Measurements from ENCODE around the gene DOCK8.
"Not testable (repeated sequence)": the region's sequence is repeated elsewhere in the genome, so short reads cannot be mapped to it uniquely, and the experiment has no call there.

Gene DOCK8

DNA sequence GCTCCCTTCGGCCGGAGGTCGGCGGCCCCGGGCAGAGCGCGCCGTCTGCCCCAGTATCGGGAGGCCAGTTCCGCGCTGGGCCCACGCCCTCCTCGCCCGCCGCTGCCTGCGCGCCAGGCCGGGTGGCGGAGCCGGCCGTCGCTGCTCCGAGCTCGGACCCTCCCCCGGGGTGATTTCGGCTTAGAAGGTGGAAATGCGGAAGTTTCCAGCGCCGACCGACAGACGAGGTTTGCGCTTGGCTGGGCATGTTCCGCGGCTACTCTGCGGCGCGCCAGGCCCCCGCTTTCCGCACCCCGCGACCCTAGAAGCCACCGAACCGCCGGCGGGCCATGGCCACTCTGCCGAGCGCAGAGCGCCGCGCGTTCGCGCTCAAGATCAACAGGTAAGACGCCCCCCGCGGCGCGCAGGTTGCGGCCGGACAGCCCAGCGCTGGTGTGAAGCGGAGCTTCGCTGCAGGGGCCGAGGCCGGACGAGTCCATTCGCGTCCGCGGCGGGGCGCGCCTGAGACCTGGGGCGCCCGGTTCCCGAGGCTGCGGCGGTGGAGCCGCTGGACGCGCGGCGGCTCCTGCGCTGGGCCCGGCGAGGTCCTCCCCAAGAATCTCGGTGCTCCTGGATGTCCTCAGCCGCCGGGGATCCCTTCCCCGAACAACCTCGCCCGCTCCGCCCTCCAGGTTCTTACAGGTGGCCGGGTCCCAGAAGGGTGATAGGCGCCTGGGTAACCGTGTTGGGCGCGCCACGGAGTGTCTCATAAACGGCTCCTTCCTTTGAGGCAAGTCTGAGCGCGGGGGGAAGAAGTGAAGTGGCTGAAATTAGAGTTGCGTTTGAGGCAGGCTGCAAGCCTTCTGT is at the start of gene DOCK8:
Gene DOCK8, plus strand, starts transcription at position 218 of the 846 bp plus-strand sequence. Its CDS starts 112 bp downstream, at position 330.
- peak in 4 of 51 donors; percentile 2 to 26 (median 9) for DNase-seq

DNA sequence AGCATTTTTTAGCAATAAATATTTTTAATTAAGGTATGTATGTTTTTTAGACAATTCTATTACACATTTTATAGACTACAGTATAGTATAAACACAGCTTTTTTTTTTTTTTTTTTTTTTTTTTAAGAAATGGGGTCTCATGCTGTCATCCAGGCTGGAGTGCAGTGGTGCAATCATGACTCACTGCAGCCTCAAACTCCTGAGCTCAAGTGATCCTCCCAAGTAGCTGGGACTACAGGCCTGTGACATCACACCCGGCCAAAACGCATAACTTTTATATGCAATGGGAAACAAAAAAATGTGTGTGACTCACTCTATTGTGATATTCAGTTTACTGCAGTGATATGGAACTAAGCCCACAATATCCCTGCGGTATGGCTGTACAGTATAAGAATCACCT is 44.9 kb upstream of the DOCK8 start:
- not testable (repeated sequence) for DNase-seq

DNA sequence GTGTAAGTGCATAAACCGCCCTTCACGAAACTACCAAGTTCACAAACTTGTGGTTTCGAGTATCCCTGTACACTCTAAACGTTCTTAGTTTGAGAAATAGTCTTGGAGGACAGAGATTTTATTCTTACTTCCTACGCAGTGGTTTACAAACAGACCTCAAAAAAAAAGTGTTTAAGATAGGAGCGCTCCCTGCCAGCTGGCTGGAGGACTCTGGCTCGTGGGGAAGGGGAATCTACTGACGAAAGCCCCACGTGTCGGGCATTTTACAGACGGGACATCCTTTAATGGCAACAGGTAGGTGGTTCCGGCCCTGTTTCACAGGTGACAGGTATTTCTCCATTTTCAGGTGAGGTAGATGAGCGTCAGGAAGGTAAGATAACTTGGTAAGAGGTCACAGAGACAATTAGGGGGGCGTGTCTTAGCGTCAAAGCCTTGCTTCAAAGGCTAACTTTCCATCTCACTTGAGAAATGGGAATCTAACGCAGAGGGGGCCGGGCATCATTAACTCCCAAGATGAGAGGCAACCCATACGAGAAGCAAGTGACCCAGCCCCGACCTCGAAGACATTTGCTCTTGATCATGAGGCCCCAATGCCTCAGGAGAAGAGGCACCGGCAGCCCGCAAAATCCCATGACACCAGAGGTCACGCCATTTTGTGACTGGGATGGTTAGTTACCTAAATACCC is 36.4 kb upstream of the DOCK8 start:
- peak in 1 of 51 donors; percentile 1 for DNase-seq

DNA sequence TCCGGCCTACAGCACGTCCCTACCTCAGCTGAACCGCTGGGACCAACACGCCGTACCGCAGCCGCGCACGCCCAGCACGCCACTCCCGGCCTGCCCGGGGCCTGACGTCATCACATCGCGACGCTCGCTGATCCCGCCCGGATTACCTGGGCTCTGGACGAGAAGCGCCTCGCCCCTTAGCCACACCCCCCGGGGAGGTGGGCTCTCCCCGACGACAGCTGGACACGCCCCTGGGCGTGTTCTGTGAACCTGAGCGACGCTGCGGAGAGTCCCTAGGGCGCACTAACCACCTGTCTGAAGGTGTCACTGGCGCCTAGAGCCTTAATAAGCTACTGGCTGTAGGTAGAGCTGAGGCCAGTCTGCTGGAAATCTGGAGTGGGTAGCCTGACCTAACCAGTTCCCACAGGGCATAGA is 35.7 kb upstream of the DOCK8 start, which contains the start of gene ZNG1A:
Gene ZNG1A, minus strand, starts transcription at position 87 of the 414 bp plus-strand sequence. CDS start 87 bp downstream, outside the sequence.
- DNase-seq: peak in 17 of 51 donors; percentile 1 to 48 (median 17)

DNA sequence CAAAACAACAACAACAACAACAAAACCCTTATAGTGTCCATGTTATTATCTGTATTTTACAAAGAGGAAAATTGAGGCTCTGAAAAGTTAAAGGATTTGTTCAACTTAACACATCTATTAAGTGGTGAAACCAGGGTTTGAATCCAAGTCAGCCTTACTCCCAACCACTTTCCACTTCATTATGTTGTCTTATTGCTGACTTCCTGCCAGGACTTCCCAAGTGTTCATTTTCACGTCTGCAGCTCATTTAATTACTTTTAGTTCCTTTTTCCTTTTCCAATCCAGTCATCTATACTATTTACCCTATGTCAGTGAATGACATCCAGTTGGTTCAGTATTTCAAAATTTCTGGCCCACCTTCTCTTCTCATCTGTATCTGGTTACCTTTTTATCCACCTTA is 15.1 kb upstream of the DOCK8 start:
- not testable (repeated sequence) for DNase-seq

DNA sequence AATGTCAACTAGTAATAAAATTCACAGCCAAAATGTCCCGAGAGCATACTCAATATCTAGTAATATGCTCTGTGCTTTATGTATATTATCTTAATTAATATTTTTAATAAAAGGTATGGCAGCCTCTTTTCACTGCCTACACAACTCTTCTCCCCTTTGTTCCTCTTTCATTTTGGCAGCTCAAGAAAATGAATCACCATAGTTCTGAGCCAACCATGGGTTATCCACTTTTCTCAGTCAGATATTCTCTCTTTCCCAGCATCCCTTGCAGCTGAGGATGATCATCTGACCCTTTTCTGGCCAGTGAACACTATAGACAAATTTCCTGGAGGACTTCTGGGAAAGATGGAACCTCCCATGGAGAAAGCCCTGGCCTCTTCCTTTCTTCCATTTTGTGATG is 8.2 kb upstream of the DOCK8 start:
- DNase-seq: no peak

DNA sequence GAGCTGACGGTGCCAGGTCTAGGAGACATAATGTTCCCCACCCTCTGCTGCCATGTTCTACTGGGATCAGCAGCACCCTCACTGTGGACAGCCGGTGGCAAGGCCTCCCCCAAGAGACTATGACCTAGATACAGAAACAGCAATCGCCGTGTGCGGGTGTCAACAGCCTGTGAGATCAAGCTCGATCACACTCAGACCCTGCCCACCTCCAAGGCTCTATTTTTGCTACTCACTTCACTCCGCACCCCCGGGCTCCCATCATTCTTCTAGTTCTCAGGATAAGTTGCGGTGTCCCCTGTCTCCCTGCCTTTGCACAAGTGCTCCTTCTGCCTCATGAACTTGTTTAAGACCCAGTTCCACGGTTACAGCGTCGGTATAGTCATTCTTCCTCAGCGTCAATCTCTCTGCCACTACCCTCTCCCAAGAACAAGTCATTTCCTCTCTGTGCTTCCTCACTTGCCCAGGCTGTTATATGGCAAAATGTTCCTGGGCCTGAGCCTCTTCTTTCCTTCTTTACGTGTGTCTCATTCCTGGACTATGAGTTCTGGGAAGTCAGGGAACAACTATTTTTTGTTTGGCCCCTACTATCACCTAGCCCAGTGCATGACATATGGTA is 5.4 kb upstream of the DOCK8 start:
- no peak for DNase-seq

DNA sequence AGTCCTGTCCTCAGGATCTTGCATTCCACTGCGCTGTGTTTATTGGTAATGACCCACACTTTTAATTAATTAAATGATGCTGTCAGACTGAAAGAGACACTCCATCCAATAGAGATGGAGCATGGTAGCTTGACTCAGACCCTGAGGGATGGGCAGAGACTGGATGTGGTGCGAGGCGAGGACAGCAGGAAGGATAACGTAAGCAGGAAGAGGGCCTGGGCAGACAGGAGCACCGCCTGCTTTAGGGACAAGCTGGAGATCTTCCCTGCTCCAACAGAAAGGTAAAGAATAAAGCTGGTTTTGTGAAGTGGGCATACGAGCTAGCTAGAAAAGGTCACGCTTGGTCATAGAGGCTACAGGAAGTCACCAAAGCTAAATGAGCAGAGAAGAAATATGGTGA is 3.6 kb upstream of the DOCK8 start:
- DNase-seq: no peak

DNA sequence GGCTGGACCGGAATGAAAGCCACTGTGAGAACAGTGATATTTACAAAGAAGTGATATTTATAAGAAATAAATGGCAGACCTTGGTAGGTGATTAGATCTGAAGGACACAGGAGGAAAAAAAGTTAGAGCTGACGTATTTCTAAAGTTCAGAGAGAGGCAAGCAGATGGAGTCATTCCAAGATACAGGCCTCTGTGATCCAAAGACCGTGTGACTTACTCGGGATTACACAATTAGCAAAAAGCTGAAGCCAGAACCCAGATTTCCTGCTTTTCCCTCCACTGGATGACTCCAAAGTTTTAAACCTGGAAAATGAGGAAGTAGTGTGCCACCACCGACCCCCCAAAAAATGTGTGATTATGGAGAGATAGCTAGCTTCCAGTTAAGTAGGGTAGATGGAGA is 3.1 kb upstream of the DOCK8 start:
- no peak for DNase-seq

DNA sequence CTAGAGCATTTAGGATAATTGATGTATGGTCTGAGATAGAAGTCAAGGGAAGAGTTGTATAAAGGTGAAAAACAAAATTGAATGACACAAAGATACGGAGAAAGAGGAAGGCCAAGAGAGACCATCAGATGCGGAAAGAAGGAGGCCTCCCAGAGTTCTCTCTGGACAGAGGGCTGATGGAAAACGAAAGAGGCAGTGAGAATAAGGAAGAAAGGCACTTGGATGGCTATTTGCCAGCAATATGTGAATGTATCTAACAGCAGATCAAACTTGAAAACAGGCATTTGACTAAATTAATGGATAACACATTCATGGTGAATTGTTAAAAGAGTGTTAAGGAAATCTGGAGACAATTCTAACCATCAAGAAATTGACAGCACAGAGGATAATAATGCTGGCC is 2.4 kb upstream of the DOCK8 start:
- DNase-seq: peak in 1 of 51 donors; percentile 16

DNA sequence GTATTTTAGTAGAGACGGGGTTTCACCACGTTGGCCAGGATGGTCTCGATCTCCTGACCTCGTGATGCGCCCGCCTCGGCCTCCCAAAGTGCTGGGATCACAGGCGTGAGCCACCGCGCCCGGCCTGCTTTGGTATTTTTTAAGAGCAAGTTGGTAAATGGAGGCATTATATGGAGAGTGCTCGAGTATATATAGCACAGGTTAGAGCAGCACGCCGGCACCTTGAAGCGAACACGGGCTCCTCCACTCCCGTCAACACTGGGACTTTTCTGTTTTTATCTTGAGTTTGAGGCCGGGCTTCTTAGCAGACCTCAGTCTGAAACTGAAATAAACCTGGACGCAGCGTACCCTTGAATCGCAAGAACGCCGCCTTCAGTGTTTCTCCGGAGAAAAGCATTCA is 764 bp upstream of the DOCK8 start:
- not testable (repeated sequence) for DNase-seq

DNA sequence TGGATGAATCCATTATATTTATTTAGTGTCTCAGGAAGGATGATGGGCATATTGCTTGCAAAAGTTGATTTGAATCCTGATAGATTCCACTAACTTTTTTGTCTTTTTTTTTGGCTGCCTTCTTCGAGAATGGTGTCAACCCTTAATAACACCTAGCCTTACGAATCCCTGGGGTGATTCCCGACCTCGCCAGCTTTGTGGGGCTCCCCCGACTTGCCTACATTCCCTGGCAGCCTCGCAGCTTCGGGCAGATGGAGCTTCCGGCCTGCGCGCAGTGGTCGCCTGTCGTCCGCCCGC is 366 bp upstream of the DOCK8 start:
- DNase-seq: no peak

DNA sequence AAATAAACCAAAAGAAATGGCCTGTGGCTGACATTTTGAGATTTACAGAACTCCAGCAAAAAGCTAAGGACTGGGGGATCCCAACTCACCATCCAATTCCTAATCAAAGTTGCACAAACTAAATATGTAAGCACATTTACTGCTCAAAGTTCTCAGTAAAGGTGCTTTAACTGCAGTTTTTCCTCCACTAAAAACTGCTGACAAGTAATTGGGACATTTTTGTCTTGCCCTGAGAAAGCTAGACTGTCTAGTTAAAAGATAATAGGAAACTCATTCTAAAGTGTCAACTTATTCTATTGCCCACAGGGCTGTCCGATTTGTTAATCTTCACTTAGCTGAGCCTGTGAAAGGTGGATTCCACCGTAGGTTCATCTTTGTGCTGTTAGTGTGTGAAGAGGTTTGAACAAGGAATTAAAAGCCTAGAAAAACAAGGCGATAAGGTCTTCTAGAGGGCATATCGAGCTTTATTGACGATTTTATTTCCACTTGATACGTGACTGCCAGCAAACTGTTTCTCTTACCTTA is 1.0 kb downstream of the DOCK8 start:
- DNase-seq: no peak

DNA sequence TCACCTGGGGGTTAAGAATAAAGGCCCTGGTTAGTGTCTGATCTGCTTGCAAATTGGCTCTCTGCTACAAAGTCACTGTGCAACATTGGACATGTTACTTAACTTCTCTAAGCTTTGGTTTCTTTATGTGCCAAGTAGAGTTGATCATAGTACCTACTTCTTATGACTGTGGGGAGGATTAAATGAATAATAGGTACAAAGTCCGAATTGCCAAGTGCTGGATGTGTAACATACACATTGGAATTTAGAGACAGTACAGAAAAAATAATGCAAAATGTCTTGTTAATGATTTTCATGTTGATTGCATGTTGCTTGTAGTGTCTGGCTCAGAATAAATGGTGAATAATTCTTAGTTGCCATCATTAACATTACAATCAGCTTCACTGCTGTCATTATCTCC is 2.2 kb downstream of the DOCK8 start:
- DNase-seq: no peak

DNA sequence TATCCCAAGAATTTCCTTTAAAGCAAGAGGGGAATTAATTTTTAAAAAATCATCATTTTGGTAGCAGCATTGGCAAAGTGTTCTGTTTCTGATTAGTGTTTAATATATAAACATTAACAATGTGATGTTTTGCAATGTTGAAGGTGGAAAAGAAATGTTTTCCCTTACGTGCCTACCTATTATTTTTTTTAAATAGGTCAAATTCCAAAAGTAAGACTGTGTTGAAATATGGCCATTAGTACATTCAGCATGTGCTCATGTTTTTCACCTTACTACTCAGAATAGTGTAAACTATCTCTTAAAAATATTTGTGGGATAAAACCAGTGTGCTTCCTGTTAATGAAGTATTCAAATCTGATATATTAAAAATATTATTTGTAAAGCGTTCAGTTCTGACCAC is 3.3 kb downstream of the DOCK8 start:
- DNase-seq: no peak

DNA sequence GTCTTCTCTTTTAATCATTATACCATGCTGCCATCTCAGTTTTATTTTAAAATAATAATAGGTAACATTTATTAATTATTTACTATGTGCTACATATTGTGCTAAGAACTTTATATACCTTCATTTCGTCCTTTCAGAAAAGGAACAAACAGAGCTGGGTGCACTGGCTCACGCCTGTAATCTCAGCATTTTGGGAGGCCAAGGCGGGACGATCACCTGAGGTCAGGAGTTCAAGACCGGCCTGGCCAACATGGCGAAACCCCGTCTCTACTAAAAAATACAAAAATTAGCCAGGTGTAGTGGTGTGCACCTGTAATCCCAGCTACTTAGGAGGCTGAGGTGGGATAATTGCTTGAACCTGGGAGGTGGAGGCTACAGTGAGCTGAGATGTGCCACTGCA is 4.4 kb downstream of the DOCK8 start:
- not testable (repeated sequence) for DNase-seq

DNA sequence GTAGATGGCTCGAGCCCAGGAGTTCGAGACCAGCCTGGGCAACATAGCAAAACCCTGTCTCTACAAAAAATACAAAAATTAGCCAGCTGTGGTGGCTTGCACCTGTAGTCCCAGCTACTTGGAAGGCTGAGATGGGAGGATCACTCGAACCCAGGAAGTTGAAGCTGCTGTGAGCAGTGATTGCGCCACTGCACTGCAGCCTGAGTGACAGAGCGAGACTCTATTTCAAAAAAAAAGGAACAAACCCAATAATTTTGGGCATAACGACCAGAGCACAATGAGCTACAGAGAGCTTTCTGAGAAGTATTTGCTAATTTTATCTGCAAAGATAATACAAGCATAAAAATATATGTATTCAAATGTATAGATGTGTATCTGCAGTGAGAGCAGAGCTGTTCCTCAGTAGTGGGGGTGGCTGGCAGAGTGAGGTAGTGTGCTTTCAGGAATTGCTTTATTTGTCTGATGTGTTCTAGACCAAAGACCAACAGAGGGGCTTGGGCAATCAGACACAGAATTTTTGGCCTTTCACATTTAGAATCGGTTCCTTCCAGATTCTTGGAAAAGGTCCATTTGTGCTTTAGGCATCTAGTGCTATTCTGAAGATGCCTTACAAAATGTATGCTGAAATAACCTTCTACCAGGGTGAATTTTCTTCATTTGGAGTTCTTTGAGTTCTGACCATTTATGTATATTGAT is 5.2 kb downstream of the DOCK8 start:
- no peak for DNase-seq

DNA sequence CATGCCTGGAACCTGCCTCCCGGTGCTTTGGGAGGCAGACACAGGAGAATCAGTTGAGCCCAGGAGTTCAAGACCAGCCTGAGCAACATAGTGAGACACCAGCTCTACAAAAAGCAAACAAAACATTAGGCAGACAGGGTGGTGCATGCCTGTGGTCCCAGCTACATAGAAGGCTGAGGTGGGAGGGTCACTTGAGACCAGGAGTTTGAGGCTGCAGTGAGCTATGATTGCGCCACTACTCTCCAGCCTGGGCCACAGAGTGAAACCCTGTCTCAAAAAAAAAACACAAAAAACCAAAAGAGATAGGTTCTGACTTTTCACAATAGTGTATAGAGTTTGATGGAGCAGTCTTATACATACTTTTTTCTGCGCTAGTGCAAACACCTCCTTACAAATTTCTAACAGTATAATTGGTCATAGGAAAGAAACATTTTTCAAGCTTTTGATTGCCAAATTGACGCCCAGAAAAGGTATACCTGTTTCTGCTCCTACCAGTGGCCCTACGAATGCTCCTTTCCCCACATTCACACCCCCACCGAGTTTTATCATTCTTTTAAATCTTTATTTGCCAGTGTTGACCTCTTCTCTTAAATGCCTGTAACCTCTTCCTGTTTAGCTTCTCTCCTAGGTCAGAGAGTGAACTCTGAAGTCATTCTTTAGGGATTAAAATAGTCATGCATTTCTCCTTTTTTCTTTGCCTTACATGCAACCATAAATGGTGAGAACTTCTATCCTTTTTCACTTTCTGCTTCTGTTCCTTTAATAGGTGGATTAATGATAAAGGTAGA is 7.5 kb downstream of the DOCK8 start:
- DNase-seq: no peak

DNA sequence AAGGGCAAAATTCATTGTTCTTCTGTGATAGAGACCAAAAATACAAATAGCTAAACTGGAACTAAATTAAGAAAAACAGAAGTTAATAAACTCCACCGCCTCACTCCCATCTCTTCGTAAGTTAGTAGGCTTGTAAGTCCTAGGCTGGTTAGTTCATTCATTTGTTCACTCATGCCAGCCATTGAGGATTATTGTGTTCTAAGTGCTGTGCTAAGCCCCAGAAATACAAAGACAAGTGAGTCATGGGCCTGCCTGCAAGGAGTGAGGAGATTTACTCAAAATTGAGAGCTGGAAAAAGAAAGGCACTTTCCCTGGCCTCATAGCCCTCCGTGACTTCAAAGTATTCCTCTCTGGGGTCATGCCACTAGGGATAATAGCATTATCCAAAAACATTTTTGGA is 8.5 kb downstream of the DOCK8 start:
- DNase-seq: no peak

DNA sequence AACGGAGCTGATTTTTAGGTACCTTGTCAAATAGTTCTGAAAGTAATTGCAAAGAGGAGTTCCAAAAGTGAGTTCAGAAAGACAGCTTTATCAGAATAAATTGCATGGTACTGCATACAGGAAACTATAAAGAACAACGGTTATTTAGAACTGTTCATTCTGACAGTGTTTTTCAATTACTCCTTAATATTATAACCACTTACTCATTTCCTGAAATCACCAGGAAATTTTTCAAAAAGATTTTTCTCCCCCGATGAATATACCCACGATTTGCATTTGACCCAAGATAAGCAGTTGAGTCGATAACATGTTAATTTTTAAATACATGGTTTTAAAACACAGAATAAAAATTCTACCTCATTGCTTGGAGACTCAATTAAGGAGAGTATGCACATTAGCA is 9.4 kb downstream of the DOCK8 start:
- no peak for DNase-seq
